ENCODE data around the gene TMEM170B.

The TMEM170B gene

GRCh38 chr6:11580686-11581405 is 43.3 kb downstream of the TMEM170B start:
- CTCF ChIA-PET: no interaction called here
- DNase-seq (ENCODE audit: extremely low spot score): no peak
- POLR2A ChIA-PET: no interaction called here
- TF ChIP-seq ARNT (IDR thresholded peaks at IDR 0.05) (no peak), PKNOX1 (IDR thresholded peaks at IDR 0.05) (no peak), SP1 (IDR thresholded peaks at IDR 0.05) (no peak), FOXA1 (IDR thresholded peaks at IDR 0.05) (no peak), TARDBP (IDR thresholded peaks at IDR 0.05) (no peak), CTBP1 (IDR thresholded peaks at IDR 0.05; ENCODE audit: borderline replicate concordance) (no peak), L3MBTL2 (conservative IDR thresholded peaks at IDR 0.05) (no peak), FOXM1 (IDR thresholded peaks at IDR 0.05; ENCODE audit: borderline replicate concordance) (no peak), HDGF (IDR thresholded peaks at IDR 0.05; ENCODE audit: borderline replicate concordance) (no peak), LEF1 (IDR thresholded peaks at IDR 0.05; ENCODE audit: borderline replicate concordance) (no peak)

GRCh38 chr6:11584244-11584643 is 46.7 kb downstream of the TMEM170B start:
- DNase-seq (ENCODE audit: extremely low spot score): no peak
- ChIA-PET POLR2A (no interaction called here), CTCF (interaction anchor here (0.6 to 4.0 kb wide), 4 partner anchors 8 to 706 kb away, joined by 4 to 13 read pairs (median 6); partner anchors contain the start of gene EDN1)
- TF ChIP-seq ELF4 (IDR thresholded peaks at IDR 0.05) (no peak), FOXK2 (IDR thresholded peaks at IDR 0.05) (no peak), SUZ12 (IDR thresholded peaks at IDR 0.05) (no peak), NFRKB (IDR thresholded peaks at IDR 0.05) (no peak), FOXA1 (IDR thresholded peaks at IDR 0.05) (no peak), ZNF384 (IDR thresholded peaks at IDR 0.05) (no peak), TARDBP (IDR thresholded peaks at IDR 0.05) (no peak), L3MBTL2 (conservative IDR thresholded peaks at IDR 0.05) (no peak), HDGF (IDR thresholded peaks at IDR 0.05; ENCODE audit: borderline replicate concordance) (no peak), FOXM1 (IDR thresholded peaks at IDR 0.05; ENCODE audit: borderline replicate concordance) (no peak), LEF1 (IDR thresholded peaks at IDR 0.05; ENCODE audit: borderline replicate concordance) (no peak), ARNT (IDR thresholded peaks at IDR 0.05) (no peak), SP1 (IDR thresholded peaks at IDR 0.05) (no peak), CTBP1 (IDR thresholded peaks at IDR 0.05; ENCODE audit: borderline replicate concordance) (no peak), PKNOX1 (IDR thresholded peaks at IDR 0.05) (no peak), BHLHE40 (IDR thresholded peaks at IDR 0.05; ENCODE audit: borderline replicate concordance) (no peak)

DNA sequence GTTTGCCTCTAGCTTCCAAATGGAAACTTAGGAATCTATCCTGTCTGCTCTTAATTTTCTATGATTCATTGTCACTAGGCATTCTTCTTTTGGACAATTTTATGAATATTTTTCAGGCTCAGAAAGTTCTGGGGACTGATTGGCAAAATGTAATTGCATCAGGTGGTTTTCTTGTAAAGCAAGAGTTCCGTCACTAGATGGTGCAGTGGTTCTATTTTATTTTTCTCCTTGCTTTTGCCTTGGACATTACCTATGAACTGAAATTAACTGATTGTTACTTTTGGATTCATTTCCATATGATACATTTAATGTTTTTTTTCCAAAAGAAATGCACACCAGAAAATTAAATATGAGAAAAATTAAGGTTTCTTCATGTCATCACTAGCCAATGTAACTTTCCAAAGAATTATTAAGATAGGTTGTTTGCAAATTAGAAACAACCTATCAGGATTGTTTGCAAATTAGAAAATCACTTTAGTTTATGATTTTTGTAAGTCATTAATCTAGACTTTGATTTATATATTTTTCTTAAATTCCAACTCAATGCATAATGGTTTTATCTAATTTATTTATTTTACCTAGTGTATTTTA is 48.0 kb downstream of the TMEM170B start:
- DNase-seq (ENCODE audit: extremely low spot score): peak; percentile 20
- POLR2A ChIA-PET: no interaction called here
- no peak for TF ChIP-seq LEF1 (IDR thresholded peaks at IDR 0.05; ENCODE audit: borderline replicate concordance)
- TF ChIP-seq TARDBP (IDR thresholded peaks at IDR 0.05): no peak
- TF ChIP-seq L3MBTL2 (conservative IDR thresholded peaks at IDR 0.05): no peak
- TF ChIP-seq FOXK2 (IDR thresholded peaks at IDR 0.05): no peak
- no peak for TF ChIP-seq NFRKB (IDR thresholded peaks at IDR 0.05)
- no peak for TF ChIP-seq SUZ12 (IDR thresholded peaks at IDR 0.05)
- CTCF ChIA-PET: interaction anchor here (1.2 to 4.0 kb wide), 3 partner anchors 10 to 705 kb away, joined by 4 to 13 read pairs (median 8); partner anchors contain the start of gene EDN1

- DNase-seq (ENCODE audit: extremely low spot score): no peak
- ChIA-PET POLR2A (no interaction called here), CTCF (interaction anchor here (1.2 kb wide), 1 partner anchor 701 kb away, joined by 4 read pairs; no protein-coding TSS in a partner anchor)
- TF ChIP-seq ELF4 (IDR thresholded peaks at IDR 0.05): no peak
- TF ChIP-seq CTBP1 (IDR thresholded peaks at IDR 0.05; ENCODE audit: borderline replicate concordance): no peak
- TF ChIP-seq NFRKB (IDR thresholded peaks at IDR 0.05): no peak
Measured at GRCh38 chr6:11586117-11586516, 48.6 kb downstream of the TMEM170B start.

DNA sequence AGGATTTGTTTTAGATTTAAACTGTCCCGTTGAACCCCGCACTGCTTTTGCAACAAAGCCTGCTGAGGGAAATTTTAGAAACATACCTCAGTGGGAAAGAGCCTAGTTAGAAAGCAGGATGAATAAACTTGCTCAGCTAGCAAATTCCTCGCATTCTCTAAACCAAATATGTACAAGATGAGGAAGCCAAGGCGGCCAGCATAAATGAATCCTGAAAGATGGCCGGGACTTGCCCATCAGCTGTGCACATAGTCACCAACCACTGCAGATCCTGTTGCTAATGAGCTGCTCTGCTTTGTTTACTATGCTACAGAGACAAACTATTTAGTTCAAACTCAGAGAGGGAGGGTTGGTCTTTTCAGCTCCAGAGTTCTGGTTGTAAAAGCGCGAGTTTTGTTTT is 49.0 kb downstream of the TMEM170B start:
- CTCF ChIA-PET: interaction anchor here (1.2 kb wide), 1 partner anchor 700 kb away, joined by 4 read pairs; no protein-coding TSS in a partner anchor
- DNase-seq (ENCODE audit: extremely low spot score): no peak
- TF ChIP-seq BHLHE40 (IDR thresholded peaks at IDR 0.05; ENCODE audit: borderline replicate concordance) (no peak), CTBP1 (IDR thresholded peaks at IDR 0.05; ENCODE audit: borderline replicate concordance) (no peak), SP1 (IDR thresholded peaks at IDR 0.05) (no peak), L3MBTL2 (conservative IDR thresholded peaks at IDR 0.05) (no peak), SUZ12 (IDR thresholded peaks at IDR 0.05) (no peak), TARDBP (IDR thresholded peaks at IDR 0.05) (no peak), ARNT (IDR thresholded peaks at IDR 0.05) (no peak), PKNOX1 (IDR thresholded peaks at IDR 0.05) (no peak), FOXA1 (IDR thresholded peaks at IDR 0.05) (no peak), FOXM1 (IDR thresholded peaks at IDR 0.05; ENCODE audit: borderline replicate concordance) (no peak), FOXK2 (IDR thresholded peaks at IDR 0.05) (no peak), NFRKB (IDR thresholded peaks at IDR 0.05) (no peak)
- POLR2A ChIA-PET: no interaction called here

DNA sequence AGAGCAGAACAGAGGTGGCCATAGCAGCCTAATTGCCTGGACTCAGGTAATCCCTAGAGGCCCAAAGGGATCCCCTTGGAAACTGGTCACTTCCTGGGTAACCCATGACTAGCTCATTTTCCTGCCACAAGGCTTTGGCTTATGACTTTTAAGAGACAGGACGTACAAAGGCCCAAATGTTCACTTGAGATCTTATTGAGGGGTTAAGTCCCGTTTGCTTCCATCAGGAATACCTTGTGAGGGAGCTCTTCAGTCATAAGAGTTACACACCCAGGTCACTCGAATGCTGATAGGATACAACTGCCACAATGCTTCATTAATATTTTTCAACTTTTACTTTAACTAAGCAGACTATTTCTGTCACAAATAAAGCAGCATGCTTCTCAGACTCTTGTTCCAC is 51.7 kb downstream of the TMEM170B start:
- no peak for DNase-seq (ENCODE audit: extremely low spot score)
- TF ChIP-seq SP1 (IDR thresholded peaks at IDR 0.05): no peak
- TF ChIP-seq TARDBP (IDR thresholded peaks at IDR 0.05): no peak
- no peak for TF ChIP-seq HDGF (IDR thresholded peaks at IDR 0.05; ENCODE audit: borderline replicate concordance)
- TF ChIP-seq BHLHE40 (IDR thresholded peaks at IDR 0.05; ENCODE audit: borderline replicate concordance): no peak
- TF ChIP-seq LEF1 (IDR thresholded peaks at IDR 0.05; ENCODE audit: borderline replicate concordance): no peak
- TF ChIP-seq FOXM1 (IDR thresholded peaks at IDR 0.05; ENCODE audit: borderline replicate concordance): no peak
- CTCF ChIA-PET: no interaction called here
- POLR2A ChIA-PET: no interaction called here
